HL-60 (cell line): ENCODE measurements around the gene DUS2.

ENCODE experiments used
- GABPA ChIP-seq: IDR thresholded peaks from 2 replicates; pipeline ENCODE4 v1.6.1; 2012; ENCODE audit warnings: low read depth
- POLR2AphosphoS5 ChIP-seq: IDR thresholded peaks from 2 replicates; pipeline ENCODE4 v1.6.1; 2012; ENCODE audit warnings: low read depth
- SPI1 ChIP-seq: IDR thresholded peaks from 2 replicates; pipeline ENCODE4 v1.6.1; 2012; ENCODE audit warnings: low read depth, mild to moderate bottlenecking, borderline replicate concordance
- TF ChIP-seq, protein P1 (sequence below): IDR thresholded peaks from one replicate; pipeline ENCODE4 v1.5.1; 2011; ENCODE audit warnings: low read length, control low read depth, inconsistent platforms; ENCODE audit not compliant: insufficient read depth
- TF ChIP-seq, protein P2 (sequence below): IDR thresholded peaks from 2 replicates; pipeline ENCODE4 v1.6.1; 2012; ENCODE audit warnings: low read depth; ENCODE audit not compliant: insufficient replicate concordance

DNA sequence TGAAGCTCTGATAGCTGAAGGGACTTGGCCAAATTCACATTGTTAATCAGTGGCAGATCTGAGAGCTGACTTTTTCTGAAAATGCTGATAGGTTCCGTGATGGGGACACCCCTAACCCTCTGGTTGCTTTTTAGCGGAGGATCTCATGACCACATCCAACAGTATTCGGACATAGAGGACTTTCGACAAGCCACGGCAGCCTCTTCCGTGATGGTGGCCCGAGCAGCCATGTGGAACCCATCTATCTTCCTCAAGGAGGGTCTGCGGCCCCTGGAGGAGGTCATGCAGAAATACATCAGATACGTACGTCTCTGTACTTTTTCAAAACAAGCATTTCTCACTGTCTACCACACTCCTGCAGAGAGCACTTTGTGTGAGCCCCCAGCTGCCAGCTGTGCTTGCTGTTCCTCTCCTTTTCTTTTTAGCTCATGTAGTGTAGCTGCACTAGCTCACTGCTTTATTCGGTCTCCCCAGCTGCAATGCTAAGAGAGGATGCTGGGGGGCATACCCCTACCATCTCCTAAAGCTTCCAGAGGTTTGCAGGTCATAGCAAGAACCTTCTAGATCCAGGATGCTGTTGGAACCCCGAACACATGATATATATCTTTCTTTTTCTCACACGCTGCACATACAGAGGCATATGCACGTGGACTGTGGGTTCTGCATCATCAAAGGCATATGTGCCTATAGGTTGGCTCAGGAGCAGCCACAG is 47.9 kb downstream of the DUS2 start:
- no peak for TF ChIP-seq POLR2AphosphoS5
- TF ChIP-seq, protein P1, sequence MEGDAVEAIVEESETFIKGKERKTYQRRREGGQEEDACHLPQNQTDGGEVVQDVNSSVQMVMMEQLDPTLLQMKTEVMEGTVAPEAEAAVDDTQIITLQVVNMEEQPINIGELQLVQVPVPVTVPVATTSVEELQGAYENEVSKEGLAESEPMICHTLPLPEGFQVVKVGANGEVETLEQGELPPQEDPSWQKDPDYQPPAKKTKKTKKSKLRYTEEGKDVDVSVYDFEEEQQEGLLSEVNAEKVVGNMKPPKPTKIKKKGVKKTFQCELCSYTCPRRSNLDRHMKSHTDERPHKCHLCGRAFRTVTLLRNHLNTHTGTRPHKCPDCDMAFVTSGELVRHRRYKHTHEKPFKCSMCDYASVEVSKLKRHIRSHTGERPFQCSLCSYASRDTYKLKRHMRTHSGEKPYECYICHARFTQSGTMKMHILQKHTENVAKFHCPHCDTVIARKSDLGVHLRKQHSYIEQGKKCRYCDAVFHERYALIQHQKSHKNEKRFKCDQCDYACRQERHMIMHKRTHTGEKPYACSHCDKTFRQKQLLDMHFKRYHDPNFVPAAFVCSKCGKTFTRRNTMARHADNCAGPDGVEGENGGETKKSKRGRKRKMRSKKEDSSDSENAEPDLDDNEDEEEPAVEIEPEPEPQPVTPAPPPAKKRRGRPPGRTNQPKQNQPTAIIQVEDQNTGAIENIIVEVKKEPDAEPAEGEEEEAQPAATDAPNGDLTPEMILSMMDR = no peak
- TF ChIP-seq, protein P2, sequence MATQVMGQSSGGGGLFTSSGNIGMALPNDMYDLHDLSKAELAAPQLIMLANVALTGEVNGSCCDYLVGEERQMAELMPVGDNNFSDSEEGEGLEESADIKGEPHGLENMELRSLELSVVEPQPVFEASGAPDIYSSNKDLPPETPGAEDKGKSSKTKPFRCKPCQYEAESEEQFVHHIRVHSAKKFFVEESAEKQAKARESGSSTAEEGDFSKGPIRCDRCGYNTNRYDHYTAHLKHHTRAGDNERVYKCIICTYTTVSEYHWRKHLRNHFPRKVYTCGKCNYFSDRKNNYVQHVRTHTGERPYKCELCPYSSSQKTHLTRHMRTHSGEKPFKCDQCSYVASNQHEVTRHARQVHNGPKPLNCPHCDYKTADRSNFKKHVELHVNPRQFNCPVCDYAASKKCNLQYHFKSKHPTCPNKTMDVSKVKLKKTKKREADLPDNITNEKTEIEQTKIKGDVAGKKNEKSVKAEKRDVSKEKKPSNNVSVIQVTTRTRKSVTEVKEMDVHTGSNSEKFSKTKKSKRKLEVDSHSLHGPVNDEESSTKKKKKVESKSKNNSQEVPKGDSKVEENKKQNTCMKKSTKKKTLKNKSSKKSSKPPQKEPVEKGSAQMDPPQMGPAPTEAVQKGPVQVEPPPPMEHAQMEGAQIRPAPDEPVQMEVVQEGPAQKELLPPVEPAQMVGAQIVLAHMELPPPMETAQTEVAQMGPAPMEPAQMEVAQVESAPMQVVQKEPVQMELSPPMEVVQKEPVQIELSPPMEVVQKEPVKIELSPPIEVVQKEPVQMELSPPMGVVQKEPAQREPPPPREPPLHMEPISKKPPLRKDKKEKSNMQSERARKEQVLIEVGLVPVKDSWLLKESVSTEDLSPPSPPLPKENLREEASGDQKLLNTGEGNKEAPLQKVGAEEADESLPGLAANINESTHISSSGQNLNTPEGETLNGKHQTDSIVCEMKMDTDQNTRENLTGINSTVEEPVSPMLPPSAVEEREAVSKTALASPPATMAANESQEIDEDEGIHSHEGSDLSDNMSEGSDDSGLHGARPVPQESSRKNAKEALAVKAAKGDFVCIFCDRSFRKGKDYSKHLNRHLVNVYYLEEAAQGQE = no peak
- TF ChIP-seq GABPA = no peak
- no peak for TF ChIP-seq SPI1
